ENCODE results near the gene EFNB3.

EFNB3 gene

DNA sequence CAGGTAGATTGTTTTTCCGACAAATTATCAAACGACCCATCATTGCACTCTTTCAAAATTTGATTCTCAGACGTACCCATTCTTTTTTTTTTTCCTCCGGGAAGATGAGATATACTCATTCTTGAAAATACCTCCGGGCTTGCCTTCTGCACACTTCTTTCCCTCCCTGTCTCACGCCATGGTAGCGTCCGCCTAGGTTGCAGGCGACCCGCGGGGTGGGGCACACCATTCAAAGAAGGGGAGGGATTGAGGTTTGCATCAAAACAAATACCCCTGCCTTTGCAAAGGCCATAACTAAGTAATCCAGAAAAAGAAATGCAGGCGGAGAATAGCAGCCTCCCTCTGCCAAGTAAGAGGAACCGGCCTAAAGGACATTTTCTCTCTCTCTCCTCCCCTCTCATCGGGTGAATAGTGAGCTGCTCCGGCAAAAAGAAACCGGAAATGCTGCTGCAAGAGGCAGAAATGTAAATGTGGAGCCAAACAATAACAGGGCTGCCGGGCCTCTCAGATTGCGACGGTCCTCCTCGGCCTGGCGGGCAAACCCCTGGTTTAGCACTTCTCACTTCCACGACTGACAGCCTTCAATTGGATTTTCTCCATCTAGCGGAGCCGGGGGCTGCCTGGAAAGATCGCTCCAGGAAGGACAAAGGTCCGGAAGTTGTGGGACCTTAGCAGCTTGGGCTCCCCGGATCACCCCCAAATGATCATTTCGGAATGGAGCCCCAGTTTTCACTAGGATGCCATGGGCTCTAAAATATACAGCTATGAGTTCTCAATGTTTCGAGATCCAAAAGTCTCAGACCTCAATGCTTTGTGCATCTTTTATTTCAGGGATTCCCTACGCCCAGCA, 18.6 kb upstream of the EFNB3 start:
- ATAC-seq (replicated peaks; ENCODE audit: extremely low read depth, poor library complexity, severe bottlenecking) = peak; percentile 38
- Mint-ChIP-seq H3K36me3 (ENCODE audit: insufficient read depth) (peaks cover 41% of the 10 kb centered on the region), H3K27ac (ENCODE audit: low read depth) (peak overlapping the region; percentile 100), H3K27me3 (no peaks in the 10 kb centered on the region), H3K4me3 (peak overlapping the region; percentile 89), H3K4me1 (peaks cover 57% of the 10 kb centered on the region), H3K9me3 (no peaks in the 10 kb centered on the region)
- peak; percentile 75 to 86 for DNase-seq (ENCODE audit: low spot score in 2 of 2)

DNA sequence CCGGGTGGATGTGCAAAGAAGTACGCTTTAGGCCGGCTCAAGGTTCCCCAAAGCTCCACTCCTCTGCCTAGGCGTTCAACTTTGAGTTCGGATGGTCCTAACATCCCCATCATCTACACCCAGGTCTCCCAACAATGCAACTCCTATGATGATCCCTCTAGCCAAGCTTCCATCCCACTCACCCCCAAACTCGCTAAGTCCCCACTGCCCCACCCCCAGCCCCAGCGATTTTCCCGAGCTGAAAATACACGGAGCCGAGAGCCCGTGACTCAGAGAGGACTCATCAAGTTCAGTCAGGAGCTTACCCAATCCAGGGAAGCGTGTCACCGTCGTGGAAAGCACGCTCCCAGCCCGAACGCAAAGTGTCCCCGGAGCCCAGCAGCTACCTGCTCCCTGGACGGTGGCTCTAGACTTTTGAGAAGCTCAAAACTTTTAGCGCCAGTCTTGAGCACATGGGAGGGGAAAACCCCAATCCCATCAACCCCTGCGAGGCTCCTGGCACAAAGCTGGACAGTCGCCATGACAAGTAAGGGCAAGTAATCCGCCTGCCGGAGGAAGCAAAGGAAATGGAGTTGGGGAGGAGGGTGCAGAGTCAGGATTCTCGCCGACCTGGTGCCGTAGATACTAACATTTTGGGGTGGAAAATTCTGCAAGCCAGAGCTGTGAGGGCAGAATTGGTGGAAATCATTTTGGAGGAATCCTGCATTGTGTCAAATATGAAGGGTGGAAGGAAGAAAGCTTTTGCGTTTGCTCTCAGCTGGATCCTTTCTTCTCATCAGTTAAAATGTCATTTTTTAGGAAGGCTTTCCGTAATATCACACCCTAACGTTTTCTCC, 17.7 kb upstream of the EFNB3 start, which contains the start of gene TP53:
TP53 (minus strand) TSS at position 419 of the 836 bp plus-strand sequence. CDS start 10,896 bp downstream, outside the sequence.
- Mint-ChIP-seq H3K4me1 (peaks cover 57% of the 10 kb centered on the region), H3K27me3 (no peaks in the 10 kb centered on the region), H3K9me3 (no peaks in the 10 kb centered on the region), H3K36me3 (ENCODE audit: insufficient read depth) (peaks cover 44% of the 10 kb centered on the region), H3K4me3 (peak within 1 kb of the TSS; percentile 89), H3K27ac (ENCODE audit: low read depth) (peak within 1 kb of the TSS; percentile 100)
- DNase-seq (ENCODE audit: low spot score in 2 of 2) (peak; percentile 73 to 83), ATAC-seq (replicated peaks; ENCODE audit: extremely low read depth, poor library complexity, severe bottlenecking) (peak; percentile 65)

DNA sequence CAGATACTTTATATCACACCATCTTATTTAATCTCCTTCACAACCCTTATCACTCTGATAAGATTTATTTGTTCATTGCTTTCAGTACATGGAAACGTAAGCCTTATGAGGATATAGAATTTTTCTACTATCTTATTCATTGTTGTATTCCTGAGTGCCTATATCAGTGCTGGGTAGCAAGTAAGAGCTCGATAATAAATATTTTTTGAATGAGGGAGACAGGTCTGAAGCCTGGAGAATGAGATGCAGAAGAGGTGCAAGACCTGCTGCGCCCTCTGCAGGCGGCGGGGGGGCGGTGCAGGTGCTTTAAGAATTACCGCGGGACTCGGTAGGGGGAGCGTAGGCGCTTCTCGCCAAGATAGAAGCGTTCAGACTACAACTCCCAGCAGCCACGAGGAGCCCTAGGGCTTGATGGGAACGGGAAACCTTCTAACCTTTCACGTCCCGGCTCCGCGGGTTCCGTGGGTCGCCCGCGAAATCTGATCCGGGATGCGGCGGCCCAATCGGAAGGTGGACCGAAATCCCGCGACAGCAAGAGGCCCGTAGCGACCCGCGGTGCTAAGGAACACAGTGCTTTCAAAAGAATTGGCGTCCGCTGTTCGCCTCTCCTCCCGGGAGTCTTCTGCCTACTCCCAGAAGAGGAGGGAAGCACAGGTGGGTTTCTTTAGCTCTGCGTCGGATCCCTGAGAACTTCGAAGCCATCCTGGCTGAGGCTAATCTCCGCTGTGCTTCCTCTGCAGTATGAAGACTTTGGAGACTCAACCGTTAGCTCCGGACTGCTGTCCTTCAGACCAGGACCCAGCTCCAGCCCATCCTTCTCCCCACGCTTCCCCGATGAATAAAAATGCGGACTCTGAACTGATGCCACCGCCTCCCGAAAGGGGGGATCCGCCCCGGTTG, 16.8 kb upstream of the EFNB3 start, which contains the start of gene WRAP53:
WRAP53 (plus strand) TSS at position 570 of the 900 bp plus-strand sequence; CDS start at position 742, 172 bp downstream.
- peak within 1 kb of the TSS; percentile 100 for H3K27ac Mint-ChIP-seq (ENCODE audit: low read depth)
- peaks cover 42% of the 10 kb centered on the region for H3K36me3 Mint-ChIP-seq (ENCODE audit: insufficient read depth)
- peaks cover 52% of the 10 kb centered on the region for H3K4me1 Mint-ChIP-seq
- no peaks in the 10 kb centered on the region for H3K9me3 Mint-ChIP-seq
- peak; percentile 74 for ATAC-seq (replicated peaks; ENCODE audit: extremely low read depth, poor library complexity, severe bottlenecking)
- peak; percentile 96 to 97 for DNase-seq (ENCODE audit: low spot score in 2 of 2)
- peak within 1 kb of the TSS; percentile 89 for H3K4me3 Mint-ChIP-seq
- H3K27me3 Mint-ChIP-seq = no peaks in the 10 kb centered on the region

DNA sequence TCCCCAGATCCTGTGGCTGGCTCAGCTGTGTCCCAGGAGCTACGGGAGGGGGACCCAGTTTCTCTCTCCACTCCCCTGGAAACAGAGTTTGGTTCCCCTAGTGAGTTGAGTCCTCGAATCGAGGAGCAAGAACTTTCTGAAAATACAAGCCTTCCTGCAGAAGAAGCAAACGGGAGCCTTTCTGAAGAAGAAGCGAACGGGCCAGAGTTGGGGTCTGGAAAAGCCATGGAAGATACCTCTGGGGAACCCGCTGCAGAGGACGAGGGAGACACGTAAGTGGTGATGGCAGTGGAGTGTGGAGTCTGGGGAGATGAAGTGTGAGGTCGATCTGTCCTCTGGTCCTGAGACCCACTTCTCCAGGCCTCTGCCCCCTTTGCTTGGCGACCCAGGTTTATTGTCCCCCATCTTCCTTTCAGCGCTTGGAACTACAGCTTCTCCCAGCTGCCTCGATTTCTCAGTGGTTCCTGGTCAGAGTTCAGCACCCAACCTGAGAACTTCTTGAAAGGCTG, 16.1 kb upstream of the EFNB3 start:
- DNase-seq (ENCODE audit: low spot score in 2 of 2) (no peak), ATAC-seq (replicated peaks; ENCODE audit: extremely low read depth, poor library complexity, severe bottlenecking) (no peak)
- H3K36me3 Mint-ChIP-seq (ENCODE audit: insufficient read depth) = peaks cover 45% of the 10 kb centered on the region
- no peaks in the 10 kb centered on the region for H3K27me3 Mint-ChIP-seq
- no peaks in the 10 kb centered on the region for H3K9me3 Mint-ChIP-seq
- H3K4me3 Mint-ChIP-seq = peak overlapping the region; percentile 89
- peaks cover 49% of the 10 kb centered on the region for H3K4me1 Mint-ChIP-seq
- peak overlapping the region; percentile 100 for H3K27ac Mint-ChIP-seq (ENCODE audit: low read depth)

DNA sequence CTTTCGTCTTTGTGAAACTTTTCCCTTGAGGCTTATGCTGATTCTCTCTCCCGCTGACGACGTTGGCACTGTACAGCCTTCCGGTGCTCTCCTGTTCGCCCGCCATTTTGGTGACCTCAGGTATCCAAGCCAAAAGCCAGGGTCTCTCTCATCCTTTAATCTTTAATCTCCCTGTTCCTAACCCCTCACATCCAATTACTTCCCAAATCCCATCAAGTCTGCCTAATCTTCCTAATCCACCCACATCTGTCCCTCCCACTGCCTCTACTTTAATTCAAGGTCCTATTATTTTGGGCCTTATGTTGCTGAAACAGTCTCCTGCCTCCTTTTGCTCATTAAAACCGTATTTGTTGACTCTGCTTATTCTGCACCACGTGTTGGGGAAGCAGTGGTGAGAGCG, 9.4 kb upstream of the EFNB3 start:
- Mint-ChIP-seq H3K27ac (ENCODE audit: low read depth) (no peak overlapping the region), H3K27me3 (no peaks in the 10 kb centered on the region), H3K9me3 (no peaks in the 10 kb centered on the region), H3K4me1 (no peaks in the 10 kb centered on the region), H3K36me3 (ENCODE audit: insufficient read depth) (peaks cover 22% of the 10 kb centered on the region), H3K4me3 (no peak overlapping the region)
- no peak for ATAC-seq (replicated peaks; ENCODE audit: extremely low read depth, poor library complexity, severe bottlenecking)
- DNase-seq (ENCODE audit: low spot score in 2 of 2) = no peak

DNA sequence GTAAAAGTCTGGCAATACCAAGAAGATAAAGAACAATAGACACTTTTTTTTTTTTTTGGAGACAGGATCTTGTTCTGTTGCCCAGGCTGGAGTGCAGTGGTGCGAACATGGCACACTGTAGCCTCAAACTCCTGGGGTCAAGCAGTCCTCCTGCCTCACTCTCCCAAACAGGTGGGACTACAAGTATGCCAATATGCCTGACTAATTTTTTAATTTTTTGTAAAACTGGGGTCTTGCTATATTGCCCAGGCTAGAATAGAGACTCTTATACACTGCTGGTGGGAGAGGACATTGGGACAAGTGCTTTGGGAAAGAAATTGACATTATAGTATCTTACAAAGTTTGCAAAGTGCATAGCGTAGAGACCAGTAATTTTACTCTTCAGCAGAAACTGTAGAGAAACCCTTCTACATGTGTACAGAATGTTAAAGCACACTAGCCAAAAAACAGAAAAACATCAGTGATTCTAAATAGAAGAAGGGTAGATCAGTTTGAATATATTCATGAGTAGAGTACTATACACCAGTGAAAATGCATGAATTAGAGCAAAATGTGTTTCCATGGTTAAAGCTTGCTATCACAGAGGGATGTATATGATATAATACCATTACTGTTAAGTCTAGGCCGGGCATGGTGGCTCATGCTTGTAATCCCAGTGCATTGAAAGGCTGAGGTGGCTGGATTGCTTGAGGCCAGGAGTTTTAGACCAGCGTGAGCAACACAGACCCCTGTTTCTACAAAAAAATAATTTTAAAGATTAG, 7.0 kb upstream of the EFNB3 start:
- peaks cover 26% of the 10 kb centered on the region for H3K36me3 Mint-ChIP-seq (ENCODE audit: insufficient read depth)
- no peak overlapping the region for H3K4me3 Mint-ChIP-seq
- no peak for ATAC-seq (replicated peaks; ENCODE audit: extremely low read depth, poor library complexity, severe bottlenecking)

DNA sequence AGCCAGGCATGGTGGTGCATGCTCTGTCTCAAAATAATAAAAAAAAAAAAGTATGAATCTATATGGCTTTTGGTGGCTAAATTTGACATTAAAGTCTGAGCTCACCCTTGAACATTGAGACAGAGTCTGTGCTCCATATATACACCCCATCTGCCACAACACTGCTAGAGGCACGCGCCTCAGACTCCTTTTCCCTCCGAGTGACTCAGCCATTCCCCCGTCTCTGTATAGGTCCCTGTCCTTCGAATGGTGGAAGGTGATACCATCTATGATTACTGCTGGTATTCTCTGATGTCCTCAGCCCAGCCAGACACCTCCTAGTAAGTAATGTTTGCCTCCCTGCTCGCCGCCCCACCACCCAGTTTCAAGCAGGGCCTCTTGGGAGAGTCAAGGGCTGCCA, 4.5 kb upstream of the EFNB3 start:
- ATAC-seq (replicated peaks; ENCODE audit: extremely low read depth, poor library complexity, severe bottlenecking) (no peak), DNase-seq (ENCODE audit: low spot score in 2 of 2) (no peak)
- H3K36me3 Mint-ChIP-seq (ENCODE audit: insufficient read depth) = peaks cover 18% of the 10 kb centered on the region
- no peak overlapping the region for H3K27ac Mint-ChIP-seq (ENCODE audit: low read depth)
- H3K4me1 Mint-ChIP-seq = peaks cover 19% of the 10 kb centered on the region
- H3K4me3 Mint-ChIP-seq = no peak overlapping the region
- peaks cover 38% of the 10 kb centered on the region for H3K27me3 Mint-ChIP-seq
- no peaks in the 10 kb centered on the region for H3K9me3 Mint-ChIP-seq

More for the DNA sequence above, 7.0 kb upstream of the EFNB3 start:
- H3K4me1 Mint-ChIP-seq = no peaks in the 10 kb centered on the region
- no peak for DNase-seq (ENCODE audit: low spot score in 2 of 2)
- no peak overlapping the region for H3K27ac Mint-ChIP-seq (ENCODE audit: low read depth)
- peaks cover 13% of the 10 kb centered on the region for H3K27me3 Mint-ChIP-seq
- no peaks in the 10 kb centered on the region for H3K9me3 Mint-ChIP-seq

DNA sequence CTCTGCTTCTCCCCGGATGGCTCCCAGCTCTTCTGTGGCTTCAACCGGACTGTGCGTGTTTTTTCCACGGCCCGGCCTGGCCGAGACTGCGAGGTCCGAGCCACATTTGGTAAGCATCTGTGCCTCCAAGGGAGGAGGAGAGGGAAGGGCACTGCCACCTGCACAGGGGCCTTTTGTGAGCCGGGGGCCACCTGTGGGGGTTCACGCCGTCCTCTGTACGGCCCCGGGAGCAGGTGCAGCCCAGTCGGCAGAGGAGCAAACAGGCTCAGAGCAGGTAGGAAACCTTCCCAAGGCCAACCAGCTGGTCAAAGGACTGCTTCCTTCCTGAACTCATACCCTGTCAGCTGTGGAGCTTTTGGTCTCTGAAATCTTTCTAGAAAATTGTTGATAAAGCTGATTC, 3.3 kb upstream of the EFNB3 start:
- no peak for ATAC-seq (replicated peaks; ENCODE audit: extremely low read depth, poor library complexity, severe bottlenecking)
- DNase-seq (ENCODE audit: low spot score in 2 of 2) = no peak
- Mint-ChIP-seq H3K36me3 (ENCODE audit: insufficient read depth) (peaks cover 14% of the 10 kb centered on the region), H3K4me3 (no peak overlapping the region), H3K4me1 (peaks cover 24% of the 10 kb centered on the region), H3K9me3 (no peaks in the 10 kb centered on the region), H3K27me3 (peaks cover 49% of the 10 kb centered on the region), H3K27ac (ENCODE audit: low read depth) (no peak overlapping the region)

DNA sequence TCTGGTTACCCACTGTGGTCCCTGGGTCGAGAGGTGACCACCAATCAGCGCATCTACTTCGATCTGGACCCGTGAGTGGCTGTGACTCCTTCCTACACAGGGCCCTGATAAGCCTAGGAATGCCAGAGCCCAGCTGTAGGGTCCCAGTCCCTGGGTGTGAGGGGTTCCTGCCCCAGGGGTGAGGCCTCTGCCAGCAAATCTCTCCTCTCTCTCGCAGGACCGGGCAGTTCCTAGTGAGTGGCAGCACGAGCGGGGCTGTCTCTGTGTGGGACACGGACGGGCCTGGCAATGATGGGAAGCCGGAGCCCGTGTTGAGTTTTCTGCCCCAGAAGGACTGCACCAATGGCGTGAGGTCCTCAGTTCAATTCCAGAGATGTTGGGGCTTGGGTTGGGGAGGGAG, 2.2 kb upstream of the EFNB3 start:
- ATAC-seq (replicated peaks; ENCODE audit: extremely low read depth, poor library complexity, severe bottlenecking) = no peak
- H3K27ac Mint-ChIP-seq (ENCODE audit: low read depth) = no peak overlapping the region
- peaks cover 60% of the 10 kb centered on the region for H3K27me3 Mint-ChIP-seq
- H3K4me3 Mint-ChIP-seq = no peak overlapping the region
- H3K9me3 Mint-ChIP-seq = no peaks in the 10 kb centered on the region
- peaks cover 24% of the 10 kb centered on the region for H3K4me1 Mint-ChIP-seq
- H3K36me3 Mint-ChIP-seq (ENCODE audit: insufficient read depth) = peaks cover 12% of the 10 kb centered on the region
- DNase-seq (ENCODE audit: low spot score in 2 of 2) = no peak

DNA sequence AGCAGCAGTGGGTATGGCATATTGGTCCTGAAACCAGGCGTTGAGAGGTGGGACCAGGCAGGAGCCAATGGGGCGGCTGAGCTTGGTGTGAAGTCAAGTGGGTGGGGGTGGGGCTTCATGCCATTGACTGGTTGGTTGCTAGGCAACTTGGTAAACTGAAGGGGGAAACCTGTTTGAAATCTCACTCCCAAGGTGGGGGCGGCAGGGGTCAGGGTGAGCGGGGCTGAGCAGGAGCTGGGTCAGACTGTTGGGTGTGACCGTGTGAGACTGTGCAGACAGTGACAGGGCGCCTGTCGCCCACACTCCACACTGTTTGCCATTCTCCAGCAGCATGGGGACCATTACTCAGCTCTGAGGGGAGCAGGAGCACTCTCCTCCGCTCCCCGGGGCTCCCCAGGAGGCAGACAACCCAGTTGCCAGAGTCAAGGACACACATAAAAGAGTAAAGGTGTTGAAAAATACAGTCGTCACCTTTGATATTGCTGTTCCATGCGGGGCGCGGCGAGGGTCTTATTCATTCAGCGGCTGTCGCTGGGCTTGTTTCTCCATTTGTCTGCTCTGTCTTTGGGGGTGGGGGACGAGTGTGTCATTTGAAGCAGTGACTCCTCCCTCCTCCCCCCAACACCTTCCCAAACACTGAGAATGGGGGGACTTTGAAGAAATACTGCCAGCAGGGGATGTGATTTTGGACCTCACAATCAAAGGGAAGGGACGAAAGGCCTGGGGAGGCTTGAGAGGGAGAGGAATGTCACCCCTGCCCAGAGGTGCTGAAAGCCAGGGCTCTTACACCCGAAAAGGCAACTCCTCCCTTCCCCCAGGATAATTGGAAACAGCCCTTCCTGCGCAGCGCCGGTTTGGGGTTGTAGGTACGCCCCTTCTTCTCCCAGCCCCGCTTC, 1.2 kb upstream of the EFNB3 start:
- peak overlapping the region; percentile 65 for H3K27ac Mint-ChIP-seq (ENCODE audit: low read depth)
- peaks cover 67% of the 10 kb centered on the region for H3K27me3 Mint-ChIP-seq
- H3K4me3 Mint-ChIP-seq = peak overlapping the region; percentile 71
- H3K36me3 Mint-ChIP-seq (ENCODE audit: insufficient read depth) = peaks cover 12% of the 10 kb centered on the region
- ATAC-seq (replicated peaks; ENCODE audit: extremely low read depth, poor library complexity, severe bottlenecking) (peak; percentile 46), DNase-seq (ENCODE audit: low spot score in 2 of 2) (no peak)
- H3K9me3 Mint-ChIP-seq = no peaks in the 10 kb centered on the region
- H3K4me1 Mint-ChIP-seq = peaks cover 24% of the 10 kb centered on the region
